GM12874 (cell line): ENCODE measurements around the gene PTEN.

Experiments used
- TF ChIP-seq, protein P1 (sequence below): IDR thresholded peaks from 2 replicates; pipeline ENCODE4 v1.5.1; 2011; ENCODE audit warnings: low read depth, mild to moderate bottlenecking, control low read depth, low read length, moderate library complexity; ENCODE audit not compliant: insufficient read depth

PTEN gene

DNA sequence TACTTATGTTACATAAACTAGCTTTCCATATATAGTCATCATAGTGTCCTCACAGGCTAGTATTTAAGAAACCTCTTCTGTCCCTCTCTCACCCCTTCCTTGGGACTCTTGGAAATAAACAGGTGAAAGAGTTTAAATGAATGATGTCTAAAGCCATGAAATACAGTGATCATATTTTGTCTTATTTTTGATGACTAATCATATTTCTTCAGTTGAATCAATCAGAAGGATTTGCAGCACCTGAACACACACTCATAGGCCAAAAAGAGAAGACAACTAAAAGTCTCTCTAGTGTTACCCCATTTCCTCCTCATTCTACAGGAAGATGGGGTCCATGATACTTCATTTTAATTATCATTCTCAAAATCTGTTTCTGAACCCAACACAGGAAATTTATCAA is 36.8 kb upstream of the PTEN start:
- TF ChIP-seq, protein P1, sequence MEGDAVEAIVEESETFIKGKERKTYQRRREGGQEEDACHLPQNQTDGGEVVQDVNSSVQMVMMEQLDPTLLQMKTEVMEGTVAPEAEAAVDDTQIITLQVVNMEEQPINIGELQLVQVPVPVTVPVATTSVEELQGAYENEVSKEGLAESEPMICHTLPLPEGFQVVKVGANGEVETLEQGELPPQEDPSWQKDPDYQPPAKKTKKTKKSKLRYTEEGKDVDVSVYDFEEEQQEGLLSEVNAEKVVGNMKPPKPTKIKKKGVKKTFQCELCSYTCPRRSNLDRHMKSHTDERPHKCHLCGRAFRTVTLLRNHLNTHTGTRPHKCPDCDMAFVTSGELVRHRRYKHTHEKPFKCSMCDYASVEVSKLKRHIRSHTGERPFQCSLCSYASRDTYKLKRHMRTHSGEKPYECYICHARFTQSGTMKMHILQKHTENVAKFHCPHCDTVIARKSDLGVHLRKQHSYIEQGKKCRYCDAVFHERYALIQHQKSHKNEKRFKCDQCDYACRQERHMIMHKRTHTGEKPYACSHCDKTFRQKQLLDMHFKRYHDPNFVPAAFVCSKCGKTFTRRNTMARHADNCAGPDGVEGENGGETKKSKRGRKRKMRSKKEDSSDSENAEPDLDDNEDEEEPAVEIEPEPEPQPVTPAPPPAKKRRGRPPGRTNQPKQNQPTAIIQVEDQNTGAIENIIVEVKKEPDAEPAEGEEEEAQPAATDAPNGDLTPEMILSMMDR: no peak

DNA sequence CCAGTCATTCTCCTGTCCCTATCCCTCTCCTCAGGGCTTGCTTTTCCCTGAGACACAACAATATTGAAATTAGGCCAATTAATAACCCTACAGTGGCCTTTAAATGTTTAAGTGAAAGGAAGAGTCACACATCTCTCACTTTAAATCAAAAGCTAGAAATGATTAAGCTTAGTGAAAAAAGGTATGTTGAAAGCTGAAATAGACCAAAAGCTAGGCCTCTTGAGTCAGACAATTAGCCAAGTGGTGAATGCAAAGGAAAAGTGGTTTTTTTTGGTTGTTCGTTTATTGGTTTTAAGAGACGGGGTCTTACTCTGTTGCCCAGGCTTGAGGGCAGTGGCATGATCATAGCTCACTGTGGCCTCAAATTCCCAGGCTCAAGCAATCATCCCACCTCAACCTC is 35.7 kb upstream of the PTEN start:
- TF ChIP-seq, protein P1: no peak

DNA sequence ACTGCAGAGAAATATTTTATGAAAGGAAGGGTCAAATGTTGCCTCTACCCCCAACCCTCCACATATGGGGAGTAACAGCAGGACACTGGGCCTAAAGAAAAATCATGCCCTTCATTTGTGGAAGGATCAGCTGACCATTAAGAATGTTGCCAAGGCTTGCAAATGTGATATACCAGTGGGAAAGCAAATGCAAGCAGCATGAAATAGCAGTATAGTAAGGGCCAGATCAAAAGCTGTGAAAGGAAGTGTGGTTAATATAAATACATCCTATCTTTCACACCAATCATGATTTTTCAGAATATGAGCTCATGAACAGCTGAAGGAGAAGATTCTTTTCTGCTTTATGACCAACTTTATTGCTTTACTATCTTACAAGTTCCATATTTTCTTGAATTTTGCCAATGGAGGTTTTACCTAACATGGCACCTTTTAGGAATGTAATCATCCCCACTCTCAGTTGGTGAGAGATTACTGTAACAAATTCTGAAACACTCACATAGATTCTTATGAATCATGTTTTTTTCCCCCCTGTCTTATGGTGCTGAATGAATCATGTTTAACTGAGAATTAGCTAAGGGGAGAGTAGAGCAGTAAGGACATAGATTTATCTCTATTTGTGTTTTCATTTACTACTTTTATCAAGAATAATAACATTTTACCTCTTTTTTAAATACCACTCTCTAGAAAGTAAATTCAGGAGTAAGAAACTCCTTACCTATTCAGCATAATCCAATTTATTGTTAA is 33.3 kb upstream of the PTEN start:
- TF ChIP-seq, protein P1: no peak

DNA sequence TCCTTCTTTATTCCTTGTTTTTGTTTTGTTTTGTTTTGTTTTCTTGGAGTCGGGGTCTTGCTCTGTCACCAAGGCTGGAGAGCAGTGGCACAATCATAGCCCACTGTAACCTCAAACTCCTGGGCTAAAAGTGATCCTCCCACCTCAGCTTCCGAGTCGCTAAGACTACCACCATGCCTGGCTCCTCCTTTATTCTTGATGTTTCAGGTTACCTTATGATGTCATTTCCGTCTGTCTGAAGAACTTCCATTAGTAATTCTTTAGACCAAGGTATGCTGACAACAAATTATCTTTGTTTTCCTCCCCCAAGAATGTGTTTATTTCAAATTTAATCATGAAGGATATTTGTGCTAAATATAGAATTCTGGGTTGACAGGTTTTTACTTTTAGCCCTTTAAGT is 27.3 kb upstream of the PTEN start:
- TF ChIP-seq, protein P1: no peak

DNA sequence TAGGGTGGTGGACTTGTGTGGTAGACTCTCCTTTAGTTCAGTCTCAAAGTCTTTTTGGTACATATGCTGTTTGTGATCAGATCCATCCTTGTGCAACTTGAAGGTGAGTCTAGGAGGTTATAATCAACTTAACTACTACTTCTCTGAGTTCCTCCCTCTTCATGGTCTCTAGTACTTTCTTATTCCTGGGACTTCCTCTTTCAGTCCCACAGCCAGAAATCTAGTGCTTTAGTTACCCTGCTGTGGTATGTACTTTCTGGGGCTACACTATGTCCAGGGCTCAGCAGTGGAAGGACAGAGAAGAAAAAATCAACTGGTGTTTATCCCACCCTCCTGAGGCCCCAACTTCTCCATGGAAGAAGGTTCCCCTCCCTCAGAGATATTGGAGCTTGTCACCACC is 26.0 kb upstream of the PTEN start:
- TF ChIP-seq, protein P1: no peak

DNA sequence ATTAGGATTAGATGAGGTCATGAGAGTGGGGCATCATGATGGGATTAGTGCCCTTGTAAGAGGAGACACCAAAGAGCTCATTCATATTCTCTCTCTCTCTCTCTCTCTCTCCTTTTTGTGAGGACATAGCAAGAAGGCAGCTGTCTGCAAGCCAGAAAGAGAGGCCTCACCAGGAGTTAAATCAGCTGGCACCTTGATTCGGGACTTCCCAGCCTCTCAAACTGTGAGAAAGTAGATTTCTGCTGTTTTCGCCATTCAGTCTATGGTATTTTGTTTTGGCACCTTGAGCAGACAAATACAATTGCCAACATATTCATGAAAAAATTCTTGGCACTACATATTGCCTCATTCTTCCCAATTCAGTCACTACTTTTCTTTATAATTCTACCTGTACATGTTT is 24.8 kb upstream of the PTEN start:
- TF ChIP-seq, protein P1: no peak

DNA sequence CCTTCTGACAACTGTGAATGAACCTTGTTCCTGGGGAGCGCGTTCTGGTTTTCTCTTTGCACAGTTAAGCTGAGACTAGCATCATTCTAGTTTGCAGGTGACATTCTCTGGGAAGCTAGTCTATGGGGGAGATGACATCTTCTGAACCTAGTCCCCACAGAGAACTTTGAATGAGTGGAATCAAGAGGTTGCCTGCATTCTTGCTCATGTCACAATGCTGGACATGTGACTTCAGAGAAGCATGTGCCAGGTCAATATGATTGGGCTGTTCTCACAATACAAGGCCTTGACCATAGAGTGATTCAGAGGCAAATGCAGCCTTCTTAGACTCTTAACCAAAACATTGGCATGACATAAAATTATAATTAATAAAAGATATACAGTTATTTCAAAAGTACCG is 22.2 kb upstream of the PTEN start:
- TF ChIP-seq, protein P1: no peak
